Measurements from ENCODE around the gene MANBA.

MANBA gene

GRCh38 chr4:102647117-102647516 is 113.7 kb downstream of the MANBA start:
- Mint-ChIP-seq H3K9me3 (no peaks in the 10 kb centered on the region), H3K4me3 (no peak overlapping the region), H3K27me3 (no peaks in the 10 kb centered on the region), H3K36me3 (peaks cover 25 to 64% of the 10 kb centered on the region in 2 donors), H3K27ac (no peak overlapping the region), H3K4me1 (no peaks in the 10 kb centered on the region)
- no peak for ATAC-seq (replicated peaks)
- no peak for DNase-seq

DNA sequence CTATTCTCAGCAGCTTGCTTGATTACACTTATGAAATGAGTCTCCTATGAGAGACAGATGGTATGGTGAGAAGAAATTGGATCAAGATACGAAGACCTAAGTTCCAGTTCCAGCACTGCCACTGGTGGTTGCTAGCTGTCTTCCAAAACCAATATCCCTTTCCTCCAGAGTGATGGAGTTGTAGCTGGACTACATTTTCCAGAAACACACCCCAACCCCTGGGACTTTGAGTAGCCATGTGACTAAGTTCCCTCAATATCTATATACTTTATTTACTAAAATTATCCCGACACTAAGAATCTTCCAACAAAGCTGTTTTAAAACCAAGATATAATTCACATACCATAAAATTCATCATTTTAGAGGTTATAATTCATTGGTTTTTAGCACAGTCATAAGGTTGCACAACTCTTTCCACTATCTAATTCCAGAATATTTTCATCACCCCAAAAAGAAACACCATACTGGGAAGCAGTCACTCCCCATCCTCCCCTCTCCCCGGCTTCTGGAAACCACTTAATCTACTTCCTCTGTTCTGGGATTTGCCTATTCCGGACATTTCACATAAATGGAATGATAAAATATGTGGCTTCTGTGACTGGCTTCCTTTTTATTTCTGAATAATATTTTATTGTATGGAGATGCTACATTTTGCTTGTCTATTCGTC is 118.0 kb downstream of the MANBA start:
- Mint-ChIP-seq H3K9me3 (no peaks in the 10 kb centered on the region), H3K27me3 (no peaks in the 10 kb centered on the region), H3K4me3 (no peak overlapping the region), H3K4me1 (no peaks in the 10 kb centered on the region), H3K27ac (no peak overlapping the region), H3K36me3 (peaks cover 39 to 55% of the 10 kb centered on the region in 2 donors)
- DNase-seq: no peak
- no peak for ATAC-seq (replicated peaks)

DNA sequence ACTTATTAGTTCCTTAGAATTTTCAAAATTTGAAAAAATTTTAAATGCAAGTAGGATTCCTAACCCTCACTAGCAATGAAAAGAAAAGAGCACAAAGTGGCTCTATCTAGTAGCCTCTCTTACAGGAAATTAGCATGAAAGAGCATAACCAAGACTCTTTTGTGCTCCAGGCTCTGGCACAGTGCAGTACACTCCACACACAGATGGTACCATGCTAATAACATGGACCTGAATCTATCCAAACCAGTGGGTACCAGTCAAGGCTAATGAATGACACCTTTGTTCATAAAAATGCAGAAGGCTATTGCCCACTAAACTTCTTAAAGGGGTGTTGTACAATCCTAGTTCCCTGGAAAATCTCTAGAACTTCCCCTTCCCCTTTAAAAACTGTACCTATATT is 119.0 kb downstream of the MANBA start:
- Mint-ChIP-seq H3K9me3 (no peaks in the 10 kb centered on the region), H3K27me3 (no peaks in the 10 kb centered on the region)
- ATAC-seq (replicated peaks): no peak

GRCh38 chr4:102640669-102641068 is 120.1 kb downstream of the MANBA start:
- no peak overlapping the region for H3K27ac Mint-ChIP-seq
- no peaks in the 10 kb centered on the region for H3K9me3 Mint-ChIP-seq
- peaks cover 37 to 52% of the 10 kb centered on the region in 2 donors for H3K36me3 Mint-ChIP-seq
- ATAC-seq (replicated peaks) (no peak), DNase-seq (no peak)
- H3K4me3 Mint-ChIP-seq: no peak overlapping the region
- no peaks in the 10 kb centered on the region for H3K27me3 Mint-ChIP-seq
- no peaks in the 10 kb centered on the region for H3K4me1 Mint-ChIP-seq

More for the DNA sequence above, 119.0 kb downstream of the MANBA start:
- Mint-ChIP-seq H3K4me1 (no peaks in the 10 kb centered on the region), H3K27ac (no peak overlapping the region), H3K4me3 (no peak overlapping the region), H3K36me3 (peaks cover 41 to 60% of the 10 kb centered on the region in 2 donors)
- DNase-seq: no peak

GRCh38 chr4:102639598-102639997 is 121.2 kb downstream of the MANBA start:
- no peak overlapping the region for H3K4me3 Mint-ChIP-seq
- H3K4me1 Mint-ChIP-seq: no peaks in the 10 kb centered on the region
- no peaks in the 10 kb centered on the region for H3K9me3 Mint-ChIP-seq
- ATAC-seq (replicated peaks): no peak
- H3K36me3 Mint-ChIP-seq: peaks cover 39 to 49% of the 10 kb centered on the region in 2 donors
- H3K27me3 Mint-ChIP-seq: no peaks in the 10 kb centered on the region
- no peak overlapping the region for H3K27ac Mint-ChIP-seq
- no peak for DNase-seq

DNA sequence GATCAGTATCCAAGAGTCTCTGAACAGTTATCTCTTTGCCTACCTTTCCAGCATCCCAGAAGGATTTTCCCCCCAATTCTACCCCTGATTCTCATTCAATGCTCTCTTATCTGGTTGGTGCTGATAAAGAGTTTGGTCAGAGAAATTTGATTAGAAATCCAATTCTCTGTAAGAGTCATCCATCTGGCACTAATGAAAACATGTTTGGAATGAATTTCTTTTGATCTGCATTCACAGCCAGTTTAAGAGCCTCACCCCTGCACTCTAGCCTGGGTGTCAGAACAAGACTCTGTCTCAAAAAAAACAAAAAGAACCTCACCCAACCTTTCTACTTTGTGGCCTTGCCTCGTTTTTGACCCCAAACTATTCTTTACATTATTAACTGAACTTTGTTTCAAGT is 122.1 kb downstream of the MANBA start:
- Mint-ChIP-seq H3K36me3 (peaks cover 35 to 44% of the 10 kb centered on the region in 2 donors), H3K27ac (no peak overlapping the region)

GRCh38 chr4:102637391-102637790 is 123.4 kb downstream of the MANBA start:
- Mint-ChIP-seq H3K36me3 (peaks cover 35 to 42% of the 10 kb centered on the region in 2 donors), H3K27me3 (no peaks in the 10 kb centered on the region), H3K4me1 (no peaks in the 10 kb centered on the region), H3K27ac (no peak overlapping the region), H3K4me3 (no peak overlapping the region), H3K9me3 (no peaks in the 10 kb centered on the region)
- no peak for DNase-seq
- no peak for ATAC-seq (replicated peaks)

More for the DNA sequence above, 122.1 kb downstream of the MANBA start:
- no peak for DNase-seq
- no peak for ATAC-seq (replicated peaks)
- Mint-ChIP-seq H3K4me1 (no peaks in the 10 kb centered on the region), H3K9me3 (no peaks in the 10 kb centered on the region), H3K27me3 (no peaks in the 10 kb centered on the region), H3K4me3 (no peak overlapping the region)

GRCh38 chr4:102633100-102633499 is 127.7 kb downstream of the MANBA start:
- H3K27ac Mint-ChIP-seq: no peak overlapping the region
- H3K36me3 Mint-ChIP-seq: peaks cover 25 to 41% of the 10 kb centered on the region in 2 donors
- H3K4me3 Mint-ChIP-seq: no peak overlapping the region
- DNase-seq (no peak), ATAC-seq (replicated peaks) (no peak)
- H3K27me3 Mint-ChIP-seq: no peaks in the 10 kb centered on the region
- peaks cover 5 to 7% of the 10 kb centered on the region in 2 donors for H3K4me1 Mint-ChIP-seq
- H3K9me3 Mint-ChIP-seq: no peaks in the 10 kb centered on the region

- Mint-ChIP-seq H3K27me3 (no peaks in the 10 kb centered on the region), H3K27ac (no peak overlapping the region), H3K36me3 (peaks cover 22 to 34% of the 10 kb centered on the region in 2 donors), H3K4me3 (no peak overlapping the region), H3K4me1 (peaks cover 10 to 14% of the 10 kb centered on the region in 2 donors), H3K9me3 (no peaks in the 10 kb centered on the region)
- ATAC-seq (replicated peaks) (no peak), DNase-seq (no peak)
These were observed 128.3 kb downstream of the MANBA start for GRCh38 chr4:102632241-102633065.

DNA sequence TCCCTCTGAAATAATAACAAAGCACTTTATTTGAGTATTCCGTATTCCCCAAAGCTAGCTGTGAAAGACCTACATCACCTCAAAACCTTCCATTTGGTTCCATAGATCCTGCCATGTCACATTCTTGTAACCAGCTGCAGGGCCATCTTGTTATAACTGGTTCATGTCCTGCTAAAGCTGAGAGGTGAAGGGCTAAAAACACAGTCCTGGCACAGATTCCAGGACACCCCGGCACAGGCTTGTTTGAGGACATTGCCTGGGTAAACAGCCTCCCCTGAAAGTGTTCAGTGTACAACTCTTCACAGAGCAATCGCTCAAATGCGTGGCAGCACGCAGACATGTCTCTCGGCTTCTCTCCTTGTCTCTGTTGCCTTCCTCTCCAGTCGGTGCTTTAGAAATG is 129.2 kb downstream of the MANBA start:
- H3K27me3 Mint-ChIP-seq: no peaks in the 10 kb centered on the region
- peaks cover 17 to 22% of the 10 kb centered on the region in 2 donors for H3K4me1 Mint-ChIP-seq
- H3K27ac Mint-ChIP-seq: no peak overlapping the region
- H3K36me3 Mint-ChIP-seq: peaks cover 21 to 28% of the 10 kb centered on the region in 2 donors
- no peak for ATAC-seq (replicated peaks)
- no peak for DNase-seq
- no peak overlapping the region for H3K4me3 Mint-ChIP-seq
- H3K9me3 Mint-ChIP-seq: no peaks in the 10 kb centered on the region

GRCh38 chr4:102629673-102630072 is 131.1 kb downstream of the MANBA start:
- H3K4me3 Mint-ChIP-seq: no peak overlapping the region
- H3K4me1 Mint-ChIP-seq: peaks cover 23 to 33% of the 10 kb centered on the region in 2 donors
- no peaks in the 10 kb centered on the region for H3K9me3 Mint-ChIP-seq
- peaks cover 14 to 23% of the 10 kb centered on the region in 2 donors for H3K36me3 Mint-ChIP-seq
- no peaks in the 10 kb centered on the region for H3K27me3 Mint-ChIP-seq
- peak overlapping the region; percentile 86 for H3K27ac Mint-ChIP-seq
- DNase-seq: no peak
- ATAC-seq (replicated peaks): no peak

DNA sequence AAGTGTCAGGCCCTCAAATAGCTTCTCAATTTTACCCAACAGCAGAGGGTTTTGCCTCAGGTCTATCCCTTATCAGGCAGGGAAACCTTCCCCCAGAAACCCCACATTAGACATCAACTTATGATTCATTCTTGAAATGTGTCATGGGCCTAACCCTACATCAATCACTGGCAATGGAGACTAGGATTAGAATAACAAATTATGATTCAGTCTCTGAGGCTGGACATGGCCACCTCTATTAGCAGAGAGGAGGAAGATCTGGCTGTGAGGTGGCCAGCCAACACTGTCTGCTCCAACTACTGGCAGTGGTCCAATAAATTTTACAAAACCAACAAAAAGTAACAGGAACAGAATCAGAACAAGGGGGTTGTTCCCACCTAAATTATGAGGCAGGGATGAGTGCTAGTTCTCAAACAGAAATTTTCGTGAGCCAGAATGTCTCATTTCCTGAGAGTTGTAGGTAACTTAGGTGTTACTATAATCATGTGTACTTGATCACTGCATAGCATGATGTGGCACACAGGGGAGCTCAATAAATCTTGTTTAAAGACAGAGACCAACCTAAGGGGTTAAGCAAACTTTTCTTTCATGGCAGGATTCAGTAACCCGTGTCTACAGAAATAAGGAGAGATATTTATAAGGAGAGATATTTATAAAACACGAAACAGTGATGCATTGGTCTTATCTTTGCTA is 132.8 kb downstream of the MANBA start:
- peak overlapping the region; percentile 94 for H3K27ac Mint-ChIP-seq
- DNase-seq (peak; percentile 20), ATAC-seq (replicated peaks) (peak; percentile 63 to 83)
- peaks cover 12 to 19% of the 10 kb centered on the region in 2 donors for H3K36me3 Mint-ChIP-seq
- peak overlapping the region in 1 of 2 donors; percentile 47 for H3K4me3 Mint-ChIP-seq
- H3K4me1 Mint-ChIP-seq: peaks cover 32 to 44% of the 10 kb centered on the region in 2 donors
- no peaks in the 10 kb centered on the region for H3K27me3 Mint-ChIP-seq
- no peaks in the 10 kb centered on the region for H3K9me3 Mint-ChIP-seq

DNA sequence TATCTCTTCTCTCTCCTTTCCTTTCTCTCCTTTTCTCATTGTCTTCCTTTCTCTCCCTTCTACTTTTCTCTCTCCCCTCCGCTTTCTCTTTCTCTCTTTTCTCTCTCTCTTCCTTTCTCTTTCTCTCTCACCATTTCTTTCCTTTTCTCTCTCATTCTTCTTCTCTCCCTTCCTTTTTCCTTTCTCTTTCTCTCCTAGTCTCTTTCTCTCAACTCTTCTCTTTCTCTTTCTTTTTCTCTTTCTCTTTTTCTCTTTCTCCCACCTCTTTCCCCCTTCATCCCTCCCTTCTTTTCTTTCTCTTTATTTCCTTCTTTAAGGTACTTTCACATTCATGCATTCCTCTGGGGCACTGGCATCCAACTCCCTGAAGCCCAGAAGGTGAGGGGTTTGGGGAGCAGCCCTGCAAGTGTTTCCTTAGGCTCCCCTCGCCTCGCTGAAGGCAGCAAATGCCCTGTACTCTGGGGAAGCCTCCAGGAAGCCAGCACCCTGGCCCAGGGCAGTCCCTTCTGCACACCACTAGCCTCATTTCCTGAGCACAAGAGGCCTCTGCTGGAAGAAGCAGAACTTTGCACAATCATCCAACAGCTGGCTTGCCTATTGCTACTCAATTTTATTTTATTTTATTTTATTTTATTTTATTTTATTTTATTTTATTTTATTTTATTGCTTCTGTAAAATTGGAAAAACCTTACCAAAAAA is 135.4 kb downstream of the MANBA start:
- Mint-ChIP-seq H3K4me3 (peak overlapping the region; percentile 80 to 85), H3K27ac (peak overlapping the region; percentile 94), H3K36me3 (peaks cover 3 to 7% of the 10 kb centered on the region in 2 donors)

GRCh38 chr4:102624505-102624904 is 136.3 kb downstream of the MANBA start:
- no peak for ATAC-seq (replicated peaks)

More for the DNA sequence above, 135.4 kb downstream of the MANBA start:
- Mint-ChIP-seq H3K4me1 (peaks cover 46 to 70% of the 10 kb centered on the region in 2 donors), H3K27me3 (no peaks in the 10 kb centered on the region), H3K9me3 (no peaks in the 10 kb centered on the region)
- ATAC-seq (replicated peaks) (peak; percentile 91 to 96), DNase-seq (peak; percentile 61)

More at GRCh38 chr4:102624505-102624904, 136.3 kb downstream of the MANBA start:
- no peak for DNase-seq
- peaks cover 2 to 3% of the 10 kb centered on the region in 2 donors for H3K9me3 Mint-ChIP-seq
- no peak overlapping the region for H3K27ac Mint-ChIP-seq
- no peaks in the 10 kb centered on the region for H3K27me3 Mint-ChIP-seq
- peaks cover 3% of the 10 kb centered on the region in 2 donors for H3K36me3 Mint-ChIP-seq
- H3K4me3 Mint-ChIP-seq: no peak overlapping the region
- peaks cover 47 to 76% of the 10 kb centered on the region in 2 donors for H3K4me1 Mint-ChIP-seq

All from stimulated activated naive B cell treated with anti-CD40 and anti-IgM and Interleukin-4, amounts not matched to agents 10 μg/mL and 1 μg/mL and 100 μg/mL, for 72 hours (primary cell).